GM12878 (cell line): Measurements from ENCODE around the gene C2orf80. TPM values are rescaled to one million over a fixed set of nuclear protein-coding genes. Genes with fewer than 3 reads are reported as not detected.

Experiments
- ATAC-seq: fragments of 200-7000 bp; cut with Tn5 transposase; 3 replicates; pipeline ENCODE4 v1.9.1; 2020; ENCODE audit warnings: mild to moderate bottlenecking, moderate library complexity
- BruUV-seq: library from RNA; stranded (reverse); fragments of 400-500 nt; replicated peaks from 2 replicates; lab custom pipeline; 2021; lab: Mats Ljungman, UMichigan
- CTCF ChIA-PET: fragments of 300-600 bp; sonication (Branson Sonifier 250); formaldehyde crosslinking; extraction: SDS; loops from one replicate; lab custom pipeline; 2021; ENCODE audit warnings: inconsistent platforms; lab: Yijun Ruan, JAX
- POLR2A ChIA-PET: fragments of 350-600 bp; formaldehyde crosslinking; extraction: SDS; loops from one replicate; lab custom pipeline; 2021; ENCODE audit warnings: inconsistent platforms; lab: Charles Lee
- RAD21 ChIA-PET: fragments of 300-600 bp; sonication (Branson Sonifier 250); formaldehyde crosslinking; loops from one replicate; lab custom pipeline; 2023; ENCODE audit warnings: antibody characterized with exemption; ENCODE audit not compliant: unreplicated experiment; lab: Charles Lee
- SMC1A ChIA-PET: fragments of 300-600 bp; sonication (Branson Sonifier 250); formaldehyde crosslinking; loops from one replicate; lab custom pipeline; 2023; ENCODE audit not compliant: unreplicated experiment, uncharacterized antibody; lab: Charles Lee
- DNase-seq: peaks from one replicate; pipeline ENCODE4 v3.0.0-alpha.2; 2011; ENCODE audit warnings: low read depth, low spot score
- FAIRE-seq: peaks from 3 replicates; lab custom pipeline; 2011; peaks lifted over from hg19 to GRCh38; lab: Jason Lieb, UNC
- H2AFZ ChIP-seq: 2 replicates; pipeline ENCODE4 v1.6.0; 2011; ENCODE audit warnings: low read depth, low read length, control low read depth; ENCODE audit not compliant: control insufficient read depth
- H3K27ac ChIP-seq: 2 replicates; pipeline ENCODE4 v1.5.1; 2011; ENCODE audit warnings: control low read depth; ENCODE audit not compliant: control insufficient read depth, insufficient read depth
- H3K27me3 ChIP-seq, 2 experiments: replicated peaks in 1 of 2; 2 replicates each; pipeline versions ENCODE4 v1.6.0 to v1.6.1; 2011; ENCODE audit warnings: low read length in 1 of 2; ENCODE audit not compliant: control insufficient read depth in 2 of 2, insufficient read depth in 2 of 2
- H3K36me3 ChIP-seq, 2 experiments: 2 replicates each; pipeline ENCODE4 v1.5.1; 2011; ENCODE audit warnings: low read length in 1 of 2; ENCODE audit not compliant: control insufficient read depth in 2 of 2, insufficient read depth in 2 of 2
- H3K4me1 ChIP-seq: 2 replicates; pipeline ENCODE4 v1.6.1; 2011; ENCODE audit warnings: mild to moderate bottlenecking, low read length, moderate library complexity, mixed read lengths; ENCODE audit not compliant: control insufficient read depth, insufficient read depth
- H3K4me2 ChIP-seq: 2 replicates; pipeline ENCODE4 v1.6.0; 2011; ENCODE audit warnings: control low read depth; ENCODE audit not compliant: control insufficient read depth, insufficient read depth
- H3K4me3 ChIP-seq: fragments of 200-600 bp; sonication (generic); 2 replicates; pipeline ENCODE4 v1.5.1; 2016
- H3K79me2 ChIP-seq: 2 replicates; pipeline ENCODE4 v1.6.0; 2011; ENCODE audit warnings: low read length; ENCODE audit not compliant: control insufficient read depth, insufficient read depth
- H3K9ac ChIP-seq: 2 replicates; pipeline ENCODE4 v1.8.0; 2011; ENCODE audit warnings: low read length, control low read depth, mixed read lengths; ENCODE audit not compliant: control insufficient read depth, insufficient read depth
- H3K9me3 ChIP-seq: replicated peaks from 3 replicates; pipeline ENCODE4 v1.5.1; 2011; ENCODE audit warnings: mild to moderate bottlenecking, low read length; ENCODE audit not compliant: control insufficient read depth, insufficient read depth
- H4K20me1 ChIP-seq: 2 replicates; pipeline ENCODE4 v1.6.0; 2011; ENCODE audit not compliant: control insufficient read depth, insufficient read depth
- ATF2 ChIP-seq: IDR thresholded peaks from 2 replicates; pipeline ENCODE4 v1.6.1; 2012; ENCODE audit warnings: low read length, inconsistent platforms
- EGR1 ChIP-seq, 2 experiments: IDR thresholded peaks; 1 replicate in 1 of 2; 2 replicates in 1 of 2; pipeline ENCODE4 v1.6.1; 2011 to 2012; ENCODE audit warnings: low read depth in 2 of 2, low read length in 2 of 2, borderline replicate concordance in 1 of 2, mild to moderate bottlenecking in 1 of 2, moderate library complexity in 1 of 2
- IKZF2 ChIP-seq, 2 experiments: fragments of 450-650 bp; IDR thresholded peaks; 2 replicates each; pipeline ENCODE4 v1.6.1; 2017; ENCODE audit warnings: mild to moderate bottlenecking in 2 of 2, moderate library complexity in 2 of 2
- LARP7 ChIP-seq: fragments of 450-650 bp; IDR thresholded peaks from 2 replicates; pipeline ENCODE4 v1.6.1; 2017; ENCODE audit warnings: mild to moderate bottlenecking
- MXI1 ChIP-seq: fragments of 150-350 bp; IDR thresholded peaks from 2 replicates; pipeline ENCODE4 v1.6.1; 2011; ENCODE audit warnings: low read depth, mild to moderate bottlenecking, inconsistent platforms, low read length, improper control_type of control experiment
- SP1 ChIP-seq: IDR thresholded peaks from one replicate; pipeline ENCODE4 v1.6.1; 2011; ENCODE audit warnings: low read depth, low read length
- ZNF207 ChIP-seq: fragments of 450-650 bp; IDR thresholded peaks from 2 replicates; pipeline ENCODE4 v1.6.1; 2014; ENCODE audit warnings: antibody characterized with exemption, mild to moderate bottlenecking, borderline replicate concordance
- ZNF687 ChIP-seq: fragments of 450-650 bp; IDR thresholded peaks from 2 replicates; pipeline ENCODE4 v1.6.1; 2017; ENCODE audit warnings: mild to moderate bottlenecking, moderate library complexity
- WGBS: methylation state at CpG from one replicate; pipeline ENCODE4 v1.1.6; 2016; ENCODE audit warnings: low lambda C conversion rate; ENCODE audit not compliant: insufficient replicate concordance, insufficient coverage; ENCODE audit errors: missing lambda C conversion rate; 5-methylcytosine and 5-hydroxymethylcytosine counted together
- in situ Hi-C: fragments of 300-500 bp; cut with MboI; formaldehyde crosslinking; loops from 9 replicates; pipeline ENCODE4 v1.14.3; 2018; ENCODE audit warnings: mixed read lengths
- intact Hi-C: fragments of 100-400 bp; cut with micrococcal nuclease; formaldehyde crosslinking; loops from one replicate; pipeline ENCODE4 v1.14.2; 2022; ENCODE audit not compliant: unreplicated experiment
- polyA plus RNA-seq, 11 experiments: library from polyadenylated mRNA; depleted of rRNA in 4 of 11; unstranded in 6 of 11; stranded (reverse) in 5 of 11; fragments of >200 nt; fragmentation: Nextera tagmentation in 4 of 11; fragmentation: Illumina TruSeq in 1 of 11; extraction: Ambion mirVana in 4 of 11; extraction: Trizol in 1 of 11; gene quantifications; 1 replicate in 1 of 11; 2 replicates in 10 of 11; pipeline versions ENCODE4 v1.2.1 to v1.2.3, GENCODE V29; 2011 to 2016; ENCODE audit warnings: inconsistent platforms in 2 of 11, missing spikeins in 2 of 11, low read depth in 1 of 11
- total RNA-seq, 4 experiments: library from RNA; depleted of rRNA in 3 of 4; stranded (reverse); fragments of >200 nt in 3 of 4; fragmentation: Illumina TruSeq in 1 of 4; extraction: Trizol in 1 of 4; gene quantifications; 2 replicates each; pipeline versions ENCODE4 v1.2.1 to v1.2.3, GENCODE V29; 2013 to 2021

Gene C2orf80
- total and polyA plus RNA-seq, 10 of the 15 experiments (the other 5 are each of a cell fraction or from before 2014, with no cell fraction given), result not detected

- ChIA-PET POLR2A (no interaction called here), SMC1A (interaction anchor here (0.8 kb wide), 1 partner anchor 10 kb away, joined by 3 read pairs; no protein-coding TSS in a partner anchor)
- DNase-seq, result no peak
Observed at GRCh38 chr2:208134928-208135586, 54.8 kb downstream of the C2orf80 start.

More at GRCh38 chr2:208134928-208135586, 54.8 kb downstream of the C2orf80 start:
- TF ChIP-seq EGR1 (IDR thresholded peaks at IDR 0.05; ENCODE audit: borderline replicate concordance in 1 of 2, low read depth in 2 of 2, low read length in 2 of 2), result peak in 1 of 2 experiments; percentile 31; a peak in 1 of 3 replicates
- TF ChIP-seq ZNF687, result no peak
- TF ChIP-seq ATF2, result no peak
- TF ChIP-seq SP1, result no peak
- no peak for TF ChIP-seq ZNF207
- TF ChIP-seq LARP7, result no peak
- TF ChIP-seq IKZF2 (IDR thresholded peaks at IDR 0.05), result no peak
- TF ChIP-seq MXI1, result no peak
- ChIA-PET RAD21 (no interaction called here), CTCF (interaction anchor here (0.9 kb wide), 1 partner anchor 40 kb away, joined by 3 read pairs; no protein-coding TSS in a partner anchor)
- FAIRE-seq, result no peak
- Histone ChIP-seq H3K4me1 (peaks cover 2% of the 10 kb centered on the region; the same call in 1 of the 2 replicates), H3K9me3 (no peaks in the 10 kb centered on the region; the same call in 2 of the 3 replicates), H4K20me1 (no peaks in the 10 kb centered on the region), H3K36me3 (no peaks in the 10 kb centered on the region), H3K27me3 (no peaks in the 10 kb centered on the region), H3K79me2 (no peaks in the 10 kb centered on the region), H3K4me3 (no peak overlapping the region), H3K9ac (no peak overlapping the region), H3K27ac (no peak overlapping the region), H2AFZ (peak overlapping the region; percentile 51), H3K4me2 (peak overlapping the region; percentile 13; the same call in 1 of the 2 replicates)
- in situ Hi-C loops, result no loop called here
- 6% methylated on average over 8 of the region's 8 CpGs for WGBS
- intact Hi-C loops, result no loop called here
- ATAC-seq, result peak; percentile 29; the same call in 2 of the 3 replicates
- BruUV-seq, result no TSS peak
